ENCODE results near the gene UBL4B. TPM values are rescaled to one million over a fixed set of nuclear protein-coding genes. Genes with fewer than 3 reads are reported as not detected.

UBL4B gene
- total RNA-seq, 1 experiment from 2014 or later, result not detected

GRCh38 chr1:110098222-110099026, 13.8 kb upstream of the UBL4B start:
- Mint-ChIP-seq H3K36me3 (ENCODE audit: insufficient read depth, unreplicated experiment) (no peaks in the 10 kb centered on the region), H3K4me1 (ENCODE audit: insufficient read depth, unreplicated experiment) (no peaks in the 10 kb centered on the region), H3K27ac (ENCODE audit: low read depth, unreplicated experiment) (no peak overlapping the region), H3K9me3 (ENCODE audit: unreplicated experiment) (no peaks in the 10 kb centered on the region), H3K27me3 (ENCODE audit: insufficient read depth, unreplicated experiment) (peaks cover 11% of the 10 kb centered on the region), H3K4me3 (ENCODE audit: unreplicated experiment) (no peak overlapping the region)
- ChIA-PET POLR2A (no interaction called here), CTCF (interaction anchor here (0.7 to 4.3 kb wide), 8 partner anchors 8 to 110 kb away, joined by 3 to 30 read pairs (median 4); no protein-coding TSS in a partner anchor)
- intact Hi-C loops (cut with micrococcal nuclease), result no loop called here
- BruUV-seq (replicated peaks), result no TSS peak
- DNase-seq (ENCODE audit: unreplicated experiment), result no peak
- no peak for TF ChIP-seq CTCF (IDR thresholded peaks at IDR 0.05; ENCODE audit: unreplicated experiment)

- Mint-ChIP-seq H3K27me3 (ENCODE audit: insufficient read depth, unreplicated experiment) (peaks cover 11% of the 10 kb centered on the region), H3K36me3 (ENCODE audit: insufficient read depth, unreplicated experiment) (no peaks in the 10 kb centered on the region), H3K27ac (ENCODE audit: low read depth, unreplicated experiment) (no peak overlapping the region), H3K4me3 (ENCODE audit: unreplicated experiment) (no peak overlapping the region), H3K9me3 (ENCODE audit: unreplicated experiment) (no peaks in the 10 kb centered on the region), H3K4me1 (ENCODE audit: insufficient read depth, unreplicated experiment) (no peaks in the 10 kb centered on the region)
- ChIA-PET CTCF (interaction anchor here (1.1 to 11.1 kb wide), 8 partner anchors 10 to 71 kb away, joined by 3 to 183 read pairs (median 6); no protein-coding TSS in a partner anchor), POLR2A (no interaction called here)
- TF ChIP-seq CTCF (IDR thresholded peaks at IDR 0.05; ENCODE audit: unreplicated experiment), result no peak
- no peak for DNase-seq (ENCODE audit: unreplicated experiment)
- no TSS peak for BruUV-seq (replicated peaks)
- intact Hi-C loops (cut with micrococcal nuclease), result no loop called here
These were observed 11.9 kb upstream of the UBL4B start for GRCh38 chr1:110100335-110100734.

GRCh38 chr1:110102081-110102480, 10.2 kb upstream of the UBL4B start:
- H3K9me3 Mint-ChIP-seq (ENCODE audit: unreplicated experiment), result no peaks in the 10 kb centered on the region
- intact Hi-C loops (cut with micrococcal nuclease), result no loop called here
- no peak for TF ChIP-seq CTCF (IDR thresholded peaks at IDR 0.05; ENCODE audit: unreplicated experiment)
- peaks cover 11% of the 10 kb centered on the region for H3K27me3 Mint-ChIP-seq (ENCODE audit: insufficient read depth, unreplicated experiment)
- DNase-seq (ENCODE audit: unreplicated experiment), result no peak
- no peak overlapping the region for H3K27ac Mint-ChIP-seq (ENCODE audit: low read depth, unreplicated experiment)
- ChIA-PET POLR2A (interaction anchor here (1.0 kb wide), 1 partner anchor 8 kb away, joined by 3 read pairs; no protein-coding TSS in a partner anchor), CTCF (interaction anchor here (0.6 to 11.1 kb wide), 9 partner anchors 12 to 689 kb away, joined by 3 to 183 read pairs (median 4); no protein-coding TSS in a partner anchor)
- no peaks in the 10 kb centered on the region for H3K36me3 Mint-ChIP-seq (ENCODE audit: insufficient read depth, unreplicated experiment)
- no TSS peak for BruUV-seq (replicated peaks)
- no peak overlapping the region for H3K4me3 Mint-ChIP-seq (ENCODE audit: unreplicated experiment)
- no peaks in the 10 kb centered on the region for H3K4me1 Mint-ChIP-seq (ENCODE audit: insufficient read depth, unreplicated experiment)

Data from MCF 10A (cell line).